Kidney (tissue), 14 donors: Measurements from ENCODE around the gene HRNR. TPM values are rescaled to one million over a fixed set of nuclear protein-coding genes. Genes with fewer than 3 reads are reported as not detected.

ENCODE experiments used
- DNase-seq, 5 donors: peaks; one replicate each; pipeline ENCODE4 v3.0.0-alpha.2; 2013 to 2020
- FAIRE-seq: peaks from 2 replicates; lab custom pipeline; 2012; peaks lifted over from hg19 to GRCh38; lab: Jason Lieb, UNC
- H3K27ac ChIP-seq, 2 donors: one replicate each; pipeline ENCODE4 v1.7.0; 2013; ENCODE audit warnings: low read depth in 2 of 2, low read length in 2 of 2, inconsistent platforms in 1 of 2
- H3K27me3 ChIP-seq: one replicate; pipeline ENCODE4 v1.7.1; 2013; ENCODE audit warnings: low read length, inconsistent platforms; ENCODE audit not compliant: control insufficient read depth, insufficient read depth
- H3K36me3 ChIP-seq, 3 donors: one replicate each; pipeline versions ENCODE4 v1.7.0 to v1.7.1; 2013; ENCODE audit warnings: low read length in 3 of 3, control low read depth in 1 of 3, inconsistent platforms in 1 of 3; ENCODE audit not compliant: insufficient read depth in 3 of 3, control insufficient read depth in 2 of 3
- H3K4me1 ChIP-seq, 3 donors: one replicate each; pipeline versions ENCODE4 v1.7.0 to v1.7.1; 2013; ENCODE audit warnings: low read length in 3 of 3, inconsistent platforms in 1 of 3, low read depth in 1 of 3; ENCODE audit not compliant: control insufficient read depth in 2 of 3, insufficient read depth in 2 of 3
- H3K4me3 ChIP-seq, 3 donors: one replicate each; pipeline versions ENCODE4 v1.7.0 to v1.8.1; 2013; ENCODE audit warnings: low read length in 3 of 3, control low read depth in 1 of 3, inconsistent platforms in 1 of 3
- H3K9ac ChIP-seq, 3 donors: one replicate each; pipeline versions ENCODE4 v1.7.0 to v1.7.1; 2013; ENCODE audit warnings: low read length in 3 of 3, control low read depth in 1 of 3, inconsistent platforms in 1 of 3
- H3K9me3 ChIP-seq, 3 donors: one replicate each; pipeline versions ENCODE4 v1.7.0 to v1.7.1; 2013; ENCODE audit warnings: low read length in 3 of 3, control low read depth in 1 of 3, inconsistent platforms in 1 of 3; ENCODE audit not compliant: control insufficient read depth in 2 of 3, insufficient read depth in 1 of 3
- intact Hi-C: fragments of 100-400 bp; cut with DNase I; formaldehyde crosslinking; loops from one replicate; pipeline ENCODE4 v1.11.1; 2022
- polyA plus RNA-seq: library from polyadenylated mRNA; stranded (reverse); fragments of 350-450 nt; fragmentation: Illumina TruSeq; extraction: RNeasy Lipid Tissue Mini Kit (QIAGEN cat#74804); gene quantifications from one replicate; pipeline ENCODE4 v1.2.3, GENCODE V29; 2014; ENCODE audit warnings: low read depth, low replicate concordance; ENCODE audit not compliant: insufficient read depth
- total RNA-seq: library from RNA; stranded (reverse); fragmentation: NEBNext Ultra II Directional; extraction: Animal tissue kit (Norgen Biotek cat#: 25700); gene quantifications from one replicate; pipeline ENCODE4 v1.2.1, GENCODE V29; 2021
- TF ChIP-seq, protein P1 (sequence below): IDR thresholded peaks from 3 replicates; pipeline ENCODE4 v1.5.1; 2012; ENCODE audit warnings: mild to moderate bottlenecking, moderate library complexity, borderline replicate concordance; ENCODE audit not compliant: insufficient read depth; ENCODE audit errors: extremely low read depth
- donor health status: control.
- donor health status: control.
- donor health status: control.
- donor health status: control.
- donor health status: control.
- donor health status: DM: yes; HTN: yes; CAD: no.
- donor health status: Normal renal cell carcinoma (clear cell type).

Gene HRNR
- total and polyA plus RNA-seq, 2 donors from 2014 or later: not detected

GRCh38 chr1:152198982-152199381 is 25.0 kb downstream of the HRNR start:
- DNase-seq: no peak
- Histone ChIP-seq H3K9ac (no peak overlapping the region), H3K36me3 (no peaks in the 10 kb centered on the region), H3K4me3 (no peak overlapping the region), H3K9me3 (no peaks in the 10 kb centered on the region), H3K4me1 (no peaks in the 10 kb centered on the region), H3K27ac (no peak overlapping the region), H3K27me3 (no peaks in the 10 kb centered on the region)
- intact Hi-C loops: no loop called here
- TF ChIP-seq, protein P1, sequence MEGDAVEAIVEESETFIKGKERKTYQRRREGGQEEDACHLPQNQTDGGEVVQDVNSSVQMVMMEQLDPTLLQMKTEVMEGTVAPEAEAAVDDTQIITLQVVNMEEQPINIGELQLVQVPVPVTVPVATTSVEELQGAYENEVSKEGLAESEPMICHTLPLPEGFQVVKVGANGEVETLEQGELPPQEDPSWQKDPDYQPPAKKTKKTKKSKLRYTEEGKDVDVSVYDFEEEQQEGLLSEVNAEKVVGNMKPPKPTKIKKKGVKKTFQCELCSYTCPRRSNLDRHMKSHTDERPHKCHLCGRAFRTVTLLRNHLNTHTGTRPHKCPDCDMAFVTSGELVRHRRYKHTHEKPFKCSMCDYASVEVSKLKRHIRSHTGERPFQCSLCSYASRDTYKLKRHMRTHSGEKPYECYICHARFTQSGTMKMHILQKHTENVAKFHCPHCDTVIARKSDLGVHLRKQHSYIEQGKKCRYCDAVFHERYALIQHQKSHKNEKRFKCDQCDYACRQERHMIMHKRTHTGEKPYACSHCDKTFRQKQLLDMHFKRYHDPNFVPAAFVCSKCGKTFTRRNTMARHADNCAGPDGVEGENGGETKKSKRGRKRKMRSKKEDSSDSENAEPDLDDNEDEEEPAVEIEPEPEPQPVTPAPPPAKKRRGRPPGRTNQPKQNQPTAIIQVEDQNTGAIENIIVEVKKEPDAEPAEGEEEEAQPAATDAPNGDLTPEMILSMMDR: no peak
- no peak for FAIRE-seq

GRCh38 chr1:152197361-152197941 is 26.5 kb downstream of the HRNR start:
- DNase-seq (no peak), FAIRE-seq (no peak)
- Histone ChIP-seq H3K9me3 (no peaks in the 10 kb centered on the region), H3K4me3 (no peak overlapping the region), H3K27me3 (no peaks in the 10 kb centered on the region), H3K4me1 (no peaks in the 10 kb centered on the region), H3K27ac (no peak overlapping the region), H3K9ac (no peak overlapping the region), H3K36me3 (no peaks in the 10 kb centered on the region)
- intact Hi-C loops: no loop called here
- TF ChIP-seq, protein P1: no peak

GRCh38 chr1:152191711-152192110 is 32.3 kb downstream of the HRNR start:
- intact Hi-C loops: no loop called here
- Histone ChIP-seq H3K27me3 (no peaks in the 10 kb centered on the region), H3K4me3 (no peak overlapping the region), H3K9me3 (no peaks in the 10 kb centered on the region), H3K9ac (no peak overlapping the region), H3K27ac (no peak overlapping the region), H3K36me3 (no peaks in the 10 kb centered on the region), H3K4me1 (no peaks in the 10 kb centered on the region)
- TF ChIP-seq, protein P1: no peak
- no peak for DNase-seq
- FAIRE-seq: no peak

DNA sequence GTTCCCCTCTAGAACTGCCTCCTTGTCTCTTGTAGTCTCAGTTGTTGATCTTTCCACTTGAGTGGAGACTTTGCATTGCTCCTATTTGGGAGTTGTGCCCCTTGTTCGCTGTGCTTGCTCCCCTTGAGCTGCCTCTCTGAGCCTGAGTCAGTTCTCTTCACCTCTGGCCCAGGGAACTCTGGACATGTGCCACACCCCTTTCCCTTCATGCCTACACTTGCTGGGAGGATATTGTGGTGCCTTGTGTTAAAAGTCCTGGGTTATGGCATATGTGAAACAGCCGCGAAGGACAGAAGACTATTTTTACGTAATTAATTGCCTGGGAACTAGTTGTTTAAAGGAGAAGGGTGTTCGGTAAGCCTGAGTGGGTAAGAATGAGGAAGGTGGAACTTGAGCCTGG is 32.7 kb downstream of the HRNR start:
- Histone ChIP-seq H3K9me3 (no peaks in the 10 kb centered on the region), H3K4me3 (no peak overlapping the region), H3K27ac (no peak overlapping the region), H3K4me1 (no peaks in the 10 kb centered on the region), H3K9ac (no peak overlapping the region), H3K27me3 (no peaks in the 10 kb centered on the region), H3K36me3 (no peaks in the 10 kb centered on the region)
- intact Hi-C loops: no loop called here
- DNase-seq (no peak), FAIRE-seq (no peak)
- TF ChIP-seq, protein P1: no peak
